Nephron progenitor cell (in vitro differentiated cells): ENCODE measurements around the gene LAMB4.

Source experiments
- DNase-seq: peaks from one replicate; pipeline ENCODE4 v3.0.0; 2021
- H3K27ac Mint-ChIP-seq: 2 replicates; pipeline ENCODE4 v1.8.0; 2021; ENCODE audit warnings: mild to moderate bottlenecking, moderate library complexity, mixed read lengths
- H3K27me3 Mint-ChIP-seq: 2 replicates; pipeline ENCODE4 v1.8.0; 2021; ENCODE audit warnings: mild to moderate bottlenecking, low read depth, mixed read lengths; ENCODE audit not compliant: poor library complexity
- H3K36me3 Mint-ChIP-seq: 2 replicates; pipeline ENCODE4 v1.8.0; 2021; ENCODE audit warnings: low read depth, mixed read lengths
- H3K4me1 Mint-ChIP-seq: 2 replicates; pipeline ENCODE4 v1.8.0; 2021; ENCODE audit warnings: mixed read lengths
- H3K4me3 Mint-ChIP-seq: 2 replicates; pipeline ENCODE4 v1.8.0; 2021; ENCODE audit warnings: mild to moderate bottlenecking, moderate library complexity, mixed read lengths
- H3K9me3 Mint-ChIP-seq: 2 replicates; pipeline ENCODE4 v1.8.0; 2021; ENCODE audit warnings: mild to moderate bottlenecking, moderate library complexity, mixed read lengths
- TF ChIP-seq, protein P1 (sequence below): fragments of 200-600 bp; sonication (generic); IDR thresholded peaks from 2 replicates; pipeline ENCODE4 v1.5.0; 2021; ENCODE audit warnings: antibody characterized with exemption

Gene LAMB4

DNA sequence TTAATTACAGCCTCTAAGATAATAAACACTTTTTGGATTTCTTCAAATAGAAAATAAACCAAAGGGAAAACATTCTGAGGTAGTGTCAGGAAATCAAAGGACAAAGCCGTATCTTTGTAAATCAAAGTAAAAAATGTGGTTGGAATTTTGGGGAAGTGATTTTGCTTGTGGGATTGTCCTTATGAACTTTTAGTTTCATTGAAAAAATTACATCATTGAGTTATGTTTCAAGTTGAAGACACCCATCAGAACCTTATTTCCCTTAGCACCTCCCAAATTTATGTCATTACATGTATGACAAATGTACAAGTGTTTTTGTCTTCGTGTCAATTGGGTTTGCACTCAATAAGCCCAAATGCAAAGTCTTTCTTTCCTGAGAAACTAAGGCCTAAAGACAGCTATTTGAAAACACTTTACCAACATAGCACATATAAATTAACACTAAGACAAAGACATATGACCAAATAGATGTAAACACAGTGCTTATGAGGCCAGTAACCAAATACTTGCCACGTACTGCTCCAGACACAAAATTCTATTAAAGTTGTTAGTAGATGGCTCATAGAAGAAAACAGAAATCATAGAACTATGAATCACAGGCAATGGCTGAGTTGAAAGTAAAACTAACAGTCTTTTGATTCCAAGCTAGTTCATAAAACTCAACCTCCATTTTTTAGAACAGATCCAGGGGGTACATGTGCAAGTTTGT is 26.9 kb upstream of the LAMB4 start:
- TF ChIP-seq, protein P1, sequence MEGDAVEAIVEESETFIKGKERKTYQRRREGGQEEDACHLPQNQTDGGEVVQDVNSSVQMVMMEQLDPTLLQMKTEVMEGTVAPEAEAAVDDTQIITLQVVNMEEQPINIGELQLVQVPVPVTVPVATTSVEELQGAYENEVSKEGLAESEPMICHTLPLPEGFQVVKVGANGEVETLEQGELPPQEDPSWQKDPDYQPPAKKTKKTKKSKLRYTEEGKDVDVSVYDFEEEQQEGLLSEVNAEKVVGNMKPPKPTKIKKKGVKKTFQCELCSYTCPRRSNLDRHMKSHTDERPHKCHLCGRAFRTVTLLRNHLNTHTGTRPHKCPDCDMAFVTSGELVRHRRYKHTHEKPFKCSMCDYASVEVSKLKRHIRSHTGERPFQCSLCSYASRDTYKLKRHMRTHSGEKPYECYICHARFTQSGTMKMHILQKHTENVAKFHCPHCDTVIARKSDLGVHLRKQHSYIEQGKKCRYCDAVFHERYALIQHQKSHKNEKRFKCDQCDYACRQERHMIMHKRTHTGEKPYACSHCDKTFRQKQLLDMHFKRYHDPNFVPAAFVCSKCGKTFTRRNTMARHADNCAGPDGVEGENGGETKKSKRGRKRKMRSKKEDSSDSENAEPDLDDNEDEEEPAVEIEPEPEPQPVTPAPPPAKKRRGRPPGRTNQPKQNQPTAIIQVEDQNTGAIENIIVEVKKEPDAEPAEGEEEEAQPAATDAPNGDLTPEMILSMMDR = no peak
- H3K36me3 Mint-ChIP-seq = no peaks in the 10 kb centered on the region
- no peak overlapping the region for H3K27ac Mint-ChIP-seq
- no peak overlapping the region for H3K4me3 Mint-ChIP-seq
- no peaks in the 10 kb centered on the region for H3K9me3 Mint-ChIP-seq
- H3K27me3 Mint-ChIP-seq = peaks cover 5% of the 10 kb centered on the region
- no peaks in the 10 kb centered on the region for H3K4me1 Mint-ChIP-seq
- no peak for DNase-seq

GRCh38 chr7:108152198-108152597 is 22.0 kb upstream of the LAMB4 start:
- no peak overlapping the region for H3K27ac Mint-ChIP-seq
- DNase-seq = no peak
- H3K4me3 Mint-ChIP-seq = no peak overlapping the region
- peaks cover 5% of the 10 kb centered on the region for H3K27me3 Mint-ChIP-seq
- H3K4me1 Mint-ChIP-seq = no peaks in the 10 kb centered on the region
- no peaks in the 10 kb centered on the region for H3K9me3 Mint-ChIP-seq
- H3K36me3 Mint-ChIP-seq = no peaks in the 10 kb centered on the region
- TF ChIP-seq, protein P1 = no peak

DNA sequence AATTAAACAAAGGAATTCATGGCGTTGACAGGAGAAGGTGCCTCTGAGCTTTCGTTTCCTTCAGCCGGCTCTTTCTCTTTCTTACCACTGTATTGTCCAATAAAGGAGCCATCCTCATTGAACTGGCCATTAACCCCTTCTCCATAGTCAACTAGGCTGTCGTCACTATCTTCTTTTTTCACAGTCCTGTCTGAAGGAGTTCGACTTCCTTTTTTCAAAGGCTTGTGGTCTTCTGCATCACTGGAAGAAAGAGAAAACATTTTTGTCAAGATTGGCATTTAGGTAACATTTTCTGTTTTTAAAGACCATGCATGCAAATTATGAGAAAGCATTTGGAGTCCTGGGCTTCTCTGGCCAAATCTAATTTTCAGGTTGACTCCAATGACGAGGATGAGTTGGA is 19.7 kb upstream of the LAMB4 start:
- H3K4me3 Mint-ChIP-seq = no peak overlapping the region
- no peak overlapping the region for H3K27ac Mint-ChIP-seq
- H3K36me3 Mint-ChIP-seq = no peaks in the 10 kb centered on the region
- no peaks in the 10 kb centered on the region for H3K27me3 Mint-ChIP-seq
- no peaks in the 10 kb centered on the region for H3K4me1 Mint-ChIP-seq
- TF ChIP-seq, protein P1 = no peak
- no peaks in the 10 kb centered on the region for H3K9me3 Mint-ChIP-seq
- DNase-seq = no peak

DNA sequence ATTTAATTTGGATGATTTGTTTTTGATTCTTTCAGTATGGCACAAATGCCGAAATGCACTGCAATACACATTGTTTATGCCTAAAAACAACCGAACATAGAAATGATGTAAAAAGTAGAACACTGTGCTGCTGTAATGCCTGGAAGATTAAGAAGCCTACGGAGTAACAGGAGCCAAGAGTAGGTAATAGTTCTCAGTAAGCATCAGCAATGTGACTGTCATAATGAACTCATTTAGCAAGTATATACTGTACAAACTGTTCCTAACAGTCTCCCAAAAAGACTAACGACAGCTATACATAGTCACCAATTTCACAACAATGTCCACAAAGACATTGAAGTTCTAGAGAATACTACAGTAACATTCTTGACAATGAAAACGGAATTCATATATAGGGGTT is 19.0 kb upstream of the LAMB4 start:
- no peaks in the 10 kb centered on the region for H3K36me3 Mint-ChIP-seq
- no peak overlapping the region for H3K4me3 Mint-ChIP-seq
- H3K27ac Mint-ChIP-seq = no peak overlapping the region
- no peaks in the 10 kb centered on the region for H3K9me3 Mint-ChIP-seq
- no peaks in the 10 kb centered on the region for H3K27me3 Mint-ChIP-seq
- no peak for DNase-seq
- TF ChIP-seq, protein P1 = no peak
- H3K4me1 Mint-ChIP-seq = no peaks in the 10 kb centered on the region

GRCh38 chr7:108147031-108147563 is 16.9 kb upstream of the LAMB4 start:
- TF ChIP-seq, protein P1 = no peak
- Mint-ChIP-seq H3K4me1 (no peaks in the 10 kb centered on the region), H3K36me3 (no peaks in the 10 kb centered on the region), H3K9me3 (no peaks in the 10 kb centered on the region), H3K27ac (no peak overlapping the region), H3K4me3 (no peak overlapping the region), H3K27me3 (no peaks in the 10 kb centered on the region)
- no peak for DNase-seq
